ENCODE data around the gene RASSF9.

Gene RASSF9

GRCh38 chr12:85836197-85837090, at the start of gene RASSF9:
Gene RASSF9 (minus strand): TSS chr12:85836409. CDS start chr12:85836201, 208 bp downstream.
- no peak for DNase-seq

GRCh38 chr12:85883763-85884162, 47.6 kb upstream of the RASSF9 start:
- DNase-seq = no peak

- DNase-seq = peak in 1 of 2 experiments; percentile 19
Measured at GRCh38 chr12:85877459-85877858, 41.2 kb upstream of the RASSF9 start.

- DNase-seq = peak; percentile 75 to 82
Measured at GRCh38 chr12:85874031-85874461, 37.8 kb upstream of the RASSF9 start, which contains the start of gene NTS. Gene NTS (plus strand): TSS chr12:85874295. CDS start chr12:85874404, 109 bp downstream.

GRCh38 chr12:85872497-85873091, 36.4 kb upstream of the RASSF9 start:
- peak; percentile 69 to 76 for DNase-seq

- DNase-seq = peak; percentile 19 to 54
Measured at GRCh38 chr12:85866986-85867776, 31.0 kb upstream of the RASSF9 start.

- DNase-seq = no peak
Measured at GRCh38 chr12:85865890-85866289, 29.7 kb upstream of the RASSF9 start.

- DNase-seq = no peak
Measured at GRCh38 chr12:85856966-85857365, 20.8 kb upstream of the RASSF9 start.

- DNase-seq = no peak
Measured at GRCh38 chr12:85855305-85855704, 19.1 kb upstream of the RASSF9 start.

GRCh38 chr12:85849344-85849743, 13.1 kb upstream of the RASSF9 start:
- DNase-seq = no peak

- no peak for DNase-seq
Measured at GRCh38 chr12:85843606-85844310, 7.5 kb upstream of the RASSF9 start.

GRCh38 chr12:85835426-85836196, 598 bp downstream of the RASSF9 start:
- no peak for DNase-seq

- DNase-seq = no peak
Measured at GRCh38 chr12:85834378-85834777, 1.8 kb downstream of the RASSF9 start.

GRCh38 chr12:85833579-85833978, 2.6 kb downstream of the RASSF9 start:
- DNase-seq = no peak

GRCh38 chr12:85831327-85831990, 4.8 kb downstream of the RASSF9 start:
- no peak for DNase-seq

GRCh38 chr12:85829391-85829790, 6.8 kb downstream of the RASSF9 start:
- no peak for DNase-seq

GRCh38 chr12:85828576-85828975, 7.6 kb downstream of the RASSF9 start:
- no peak for DNase-seq

GRCh38 chr12:85825746-85826145, 10.5 kb downstream of the RASSF9 start:
- peak in 1 of 2 experiments; percentile 29 for DNase-seq

- DNase-seq = no peak
Measured at GRCh38 chr12:85823436-85824180, 12.6 kb downstream of the RASSF9 start.

GRCh38 chr12:85821759-85822158, 14.4 kb downstream of the RASSF9 start:
- no peak for DNase-seq
